Glutamatergic neuron (in vitro differentiated cells): ENCODE data around the gene SMIM7. TPM values are rescaled to one million over a fixed set of nuclear protein-coding genes. Genes with fewer than 3 reads are reported as not detected.

Source experiments
- DNase-seq: peaks from one replicate; pipeline ENCODE4 v3.0.0; 2022
- H3K27ac Mint-ChIP-seq: one replicate; pipeline ENCODE4 v1.8.0; 2020; ENCODE audit warnings: mild to moderate bottlenecking, mixed read lengths, inconsistent platforms; ENCODE audit not compliant: unreplicated experiment
- H3K27me3 Mint-ChIP-seq: one replicate; pipeline ENCODE4 v1.8.0; 2020; ENCODE audit warnings: mild to moderate bottlenecking, moderate library complexity, mixed read lengths, inconsistent platforms; ENCODE audit not compliant: unreplicated experiment
- H3K36me3 Mint-ChIP-seq: one replicate; pipeline ENCODE4 v1.8.0; 2020; ENCODE audit warnings: mild to moderate bottlenecking, mixed read lengths, inconsistent platforms; ENCODE audit not compliant: unreplicated experiment
- H3K4me1 Mint-ChIP-seq: one replicate; pipeline ENCODE4 v1.8.0; 2020; ENCODE audit warnings: mild to moderate bottlenecking, low read depth, mixed read lengths, inconsistent platforms; ENCODE audit not compliant: unreplicated experiment
- H3K4me3 Mint-ChIP-seq: one replicate; pipeline ENCODE4 v1.8.0; 2020; ENCODE audit warnings: mild to moderate bottlenecking, mixed read lengths, inconsistent platforms; ENCODE audit not compliant: unreplicated experiment
- H3K9me3 Mint-ChIP-seq: one replicate; pipeline ENCODE4 v1.8.0; 2020; ENCODE audit warnings: mild to moderate bottlenecking, moderate library complexity, mixed read lengths, inconsistent platforms; ENCODE audit not compliant: unreplicated experiment
- long read RNA-seq: library from polyadenylated mRNA; unstranded; transcript quantifications from one replicate; pipeline ENCODE4 v2.0.0, GENCODE V29; 2020; ENCODE audit not compliant: unreplicated experiment
- total RNA-seq: library from RNA; stranded (reverse); fragmentation: NEBNext Ultra II Directional; extraction: Animal tissue kit (Norgen Biotek cat#: 25700); gene quantifications from one replicate; pipeline ENCODE4 v1.2.1, GENCODE V29; 2021; ENCODE audit not compliant: unreplicated experiment
- TF ChIP-seq, protein P1 (sequence below): fragments of 200-600 bp; sonication (generic); IDR thresholded peaks from one replicate; pipeline ENCODE4 v1.5.0; 2021; ENCODE audit not compliant: partially characterized antibody, unreplicated experiment

Gene SMIM7
- total RNA-seq = 81.0 TPM
- long read RNA-seq, transcript SMIM7-208 (5 exons, 2,776 nt) = major isoform, 42 of 83 reads
- long read RNA-seq, transcript SMIM7-215 (6 exons, 975 nt) = minor isoform, 10 of 83 reads
- long read RNA-seq, transcript SMIM7-214 (4 exons, 1,075 nt) = minor isoform, 9 of 83 reads
- long read RNA-seq, partial matches to known transcripts = 5 of 83 reads
- long read RNA-seq, other reads (novel, unspliced or antisense) = 8 of 83 reads

DNA sequence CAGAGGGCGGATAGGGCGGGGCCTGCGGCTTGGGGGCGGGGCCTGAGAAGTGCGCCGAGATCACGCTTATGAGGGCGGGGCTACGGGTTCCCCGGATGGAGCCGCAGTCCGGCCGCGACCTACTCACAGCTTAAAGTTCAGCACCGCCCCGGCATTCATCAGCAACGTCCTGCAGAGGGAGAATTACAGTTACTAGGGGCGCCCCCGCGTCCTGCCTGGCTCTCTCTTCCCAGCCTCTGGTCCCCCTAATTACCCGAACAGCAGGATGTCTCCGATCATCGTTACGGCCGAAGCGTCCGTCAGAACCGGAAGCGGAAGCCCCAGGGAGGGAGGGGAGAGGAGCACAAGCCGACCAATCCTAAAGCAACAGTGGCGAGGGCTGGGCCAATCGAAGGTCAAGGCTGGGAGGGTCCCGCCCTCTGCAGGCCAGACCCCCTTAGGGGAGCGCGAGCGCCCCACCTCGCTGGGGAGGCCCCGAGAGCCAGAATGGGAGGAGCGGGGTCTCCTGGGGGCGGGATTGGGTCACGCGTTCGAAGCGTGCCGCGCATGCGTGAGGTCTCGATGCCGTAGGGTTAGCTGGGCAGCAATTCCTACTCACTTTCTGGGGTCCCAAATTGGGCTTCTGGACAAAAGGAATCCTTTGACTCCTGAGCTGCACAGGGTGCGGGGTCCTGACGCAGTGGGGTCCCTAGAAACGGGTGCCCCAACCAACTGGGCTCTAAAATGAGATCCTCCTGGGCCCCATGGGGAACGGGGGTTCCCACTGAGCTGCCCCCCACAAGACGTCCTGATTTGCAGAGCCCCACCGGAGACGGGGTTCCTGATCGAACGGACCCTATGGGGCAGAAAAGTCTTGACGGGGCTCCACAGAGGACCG lies at the start of gene SMIM7:
SMIM7 (minus strand) TSS at position 313 of the 877 bp plus-strand sequence; CDS start at position 279, 34 bp downstream.
- TF ChIP-seq, protein P1, sequence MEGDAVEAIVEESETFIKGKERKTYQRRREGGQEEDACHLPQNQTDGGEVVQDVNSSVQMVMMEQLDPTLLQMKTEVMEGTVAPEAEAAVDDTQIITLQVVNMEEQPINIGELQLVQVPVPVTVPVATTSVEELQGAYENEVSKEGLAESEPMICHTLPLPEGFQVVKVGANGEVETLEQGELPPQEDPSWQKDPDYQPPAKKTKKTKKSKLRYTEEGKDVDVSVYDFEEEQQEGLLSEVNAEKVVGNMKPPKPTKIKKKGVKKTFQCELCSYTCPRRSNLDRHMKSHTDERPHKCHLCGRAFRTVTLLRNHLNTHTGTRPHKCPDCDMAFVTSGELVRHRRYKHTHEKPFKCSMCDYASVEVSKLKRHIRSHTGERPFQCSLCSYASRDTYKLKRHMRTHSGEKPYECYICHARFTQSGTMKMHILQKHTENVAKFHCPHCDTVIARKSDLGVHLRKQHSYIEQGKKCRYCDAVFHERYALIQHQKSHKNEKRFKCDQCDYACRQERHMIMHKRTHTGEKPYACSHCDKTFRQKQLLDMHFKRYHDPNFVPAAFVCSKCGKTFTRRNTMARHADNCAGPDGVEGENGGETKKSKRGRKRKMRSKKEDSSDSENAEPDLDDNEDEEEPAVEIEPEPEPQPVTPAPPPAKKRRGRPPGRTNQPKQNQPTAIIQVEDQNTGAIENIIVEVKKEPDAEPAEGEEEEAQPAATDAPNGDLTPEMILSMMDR = peak; percentile 10
- H3K4me1 Mint-ChIP-seq = peaks cover 12% of the 10 kb centered on the region
- H3K36me3 Mint-ChIP-seq = no peaks in the 10 kb centered on the region

GRCh38 chr19:16703677-16704076 lies 43.7 kb upstream of the SMIM7 start:
- H3K36me3 Mint-ChIP-seq = no peaks in the 10 kb centered on the region
- no peak overlapping the region for H3K4me3 Mint-ChIP-seq
- H3K4me1 Mint-ChIP-seq = no peaks in the 10 kb centered on the region
- H3K27me3 Mint-ChIP-seq = peaks cover 1% of the 10 kb centered on the region
- no peak for DNase-seq
- TF ChIP-seq, protein P1 = no peak
- no peaks in the 10 kb centered on the region for H3K9me3 Mint-ChIP-seq
- no peak overlapping the region for H3K27ac Mint-ChIP-seq

More for the DNA sequence above, at the start of gene SMIM7:
- H3K4me3 Mint-ChIP-seq = peak within 1 kb of the TSS; percentile 97
- H3K9me3 Mint-ChIP-seq = peaks cover 9% of the 10 kb centered on the region
- H3K27me3 Mint-ChIP-seq = peaks cover 6% of the 10 kb centered on the region
- peak; percentile 99 for DNase-seq
- peak within 1 kb of the TSS; percentile 97 for H3K27ac Mint-ChIP-seq

DNA sequence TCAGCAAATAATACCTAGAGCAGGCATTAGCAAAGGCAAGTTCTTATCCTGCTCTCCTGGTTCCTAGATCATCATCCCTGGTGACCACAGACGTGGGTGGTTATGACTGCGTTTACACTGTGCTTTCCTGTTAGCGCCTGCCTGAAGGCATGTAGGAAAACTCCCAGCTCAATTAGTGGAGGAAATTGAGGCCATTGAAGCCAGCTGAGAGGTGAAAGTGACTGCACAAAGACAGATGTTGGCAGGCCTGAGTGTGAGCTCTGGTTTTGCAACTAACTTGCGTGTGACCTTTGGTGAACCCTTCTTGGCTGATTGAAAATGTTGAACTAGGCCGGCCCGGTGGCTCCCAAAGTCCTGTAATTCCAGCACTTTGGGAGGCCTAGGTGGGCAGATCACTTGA lies 42.2 kb upstream of the SMIM7 start:
- H3K27me3 Mint-ChIP-seq = peaks cover under 1% of the 10 kb centered on the region
- H3K9me3 Mint-ChIP-seq = no peaks in the 10 kb centered on the region
- DNase-seq = no peak
- H3K4me1 Mint-ChIP-seq = no peaks in the 10 kb centered on the region
- H3K27ac Mint-ChIP-seq = no peak overlapping the region
- TF ChIP-seq, protein P1 = no peak
- no peak overlapping the region for H3K4me3 Mint-ChIP-seq
- no peaks in the 10 kb centered on the region for H3K36me3 Mint-ChIP-seq

- TF ChIP-seq, protein P1 = no peak
- Mint-ChIP-seq H3K36me3 (no peaks in the 10 kb centered on the region), H3K27me3 (peaks cover 2% of the 10 kb centered on the region), H3K4me3 (no peak overlapping the region), H3K27ac (no peak overlapping the region), H3K9me3 (no peaks in the 10 kb centered on the region), H3K4me1 (no peaks in the 10 kb centered on the region)
- DNase-seq = no peak
These were observed 39.0 kb upstream of the SMIM7 start for GRCh38 chr19:16698914-16699313.

DNA sequence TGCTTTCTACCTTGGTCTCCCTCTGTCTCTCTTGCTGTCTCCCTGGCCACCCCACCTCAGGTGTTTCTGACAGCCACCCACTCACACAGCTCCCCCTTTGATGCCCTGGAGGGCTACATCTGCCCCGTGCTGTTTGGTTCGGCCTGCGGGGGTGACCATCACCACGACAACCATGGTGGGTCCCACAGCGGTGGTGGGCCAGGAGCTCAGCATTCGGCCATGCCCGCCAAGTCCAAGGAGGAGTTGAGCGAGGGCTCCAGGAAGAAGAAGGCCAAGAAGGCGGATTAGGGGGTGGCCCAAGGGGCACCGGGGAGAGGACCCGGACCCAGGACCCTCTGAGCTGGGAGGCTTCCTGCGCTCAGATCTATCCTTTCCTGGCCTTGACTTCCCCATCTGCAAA lies 28.1 kb upstream of the SMIM7 start:
- Mint-ChIP-seq H3K9me3 (peaks cover 2% of the 10 kb centered on the region), H3K27ac (no peak overlapping the region), H3K36me3 (no peaks in the 10 kb centered on the region), H3K4me1 (no peaks in the 10 kb centered on the region), H3K27me3 (peaks cover 5% of the 10 kb centered on the region), H3K4me3 (no peak overlapping the region)
- TF ChIP-seq, protein P1 = no peak
- no peak for DNase-seq
